ENCODE measurements around the gene TFB1M. TPM values are rescaled to one million over a fixed set of nuclear protein-coding genes. Genes with fewer than 3 reads are reported as not detected.

The TFB1M gene
- total RNA-seq, 1 donor from 2014 or later: 19.5 TPM

Other genes starting within 250 kb of the TFB1M start
- gene CLDN20, start 50.5 kb downstream of the TFB1M start, total RNA-seq: not detected
- gene NOX3, start 141.4 kb upstream of the TFB1M start, total RNA-seq: not detected

Data from Right ventricle myocardium superior (tissue), 1 donor.